NCI-H526 (cell line): ENCODE measurements around the gene CDH23.

Source experiments
- DNase-seq, 2 experiments: peaks; one replicate each; lab custom pipeline; 2025; lab: John Stamatoyannopoulos, UW

The CDH23 gene

GRCh38 chr10:71725249-71725648 is 328.5 kb downstream of the CDH23 start:
- no peak for DNase-seq

GRCh38 chr10:71725998-71726579 is 329.4 kb downstream of the CDH23 start:
- no peak for DNase-seq

- no peak for DNase-seq
Observed at GRCh38 chr10:71726580-71727104, 329.9 kb downstream of the CDH23 start.

- no peak for DNase-seq
Observed at GRCh38 chr10:71727105-71727737, 330.5 kb downstream of the CDH23 start.

GRCh38 chr10:71727738-71728737 is 331.3 kb downstream of the CDH23 start:
- peak in 1 of 2 experiments; percentile 22 for DNase-seq

GRCh38 chr10:71729161-71729636 is 332.5 kb downstream of the CDH23 start:
- peak in 1 of 2 experiments; percentile 16 for DNase-seq

- DNase-seq: no peak
Observed at GRCh38 chr10:71731791-71732190, 335.1 kb downstream of the CDH23 start.

- no peak for DNase-seq
Observed at GRCh38 chr10:71734797-71735196, 338.1 kb downstream of the CDH23 start.

GRCh38 chr10:71735709-71736569 is 339.2 kb downstream of the CDH23 start:
- DNase-seq: no peak

- DNase-seq: no peak
Observed at GRCh38 chr10:71736570-71736952, 339.8 kb downstream of the CDH23 start.

GRCh38 chr10:71737001-71737833 is 340.5 kb downstream of the CDH23 start:
- DNase-seq: no peak

GRCh38 chr10:71737834-71738197 is 341.1 kb downstream of the CDH23 start:
- no peak for DNase-seq

- DNase-seq: no peak
Observed at GRCh38 chr10:71739358-71739900, 342.7 kb downstream of the CDH23 start.

- DNase-seq: no peak
Observed at GRCh38 chr10:71740069-71740653, 343.4 kb downstream of the CDH23 start.

GRCh38 chr10:71741029-71741428 is 344.3 kb downstream of the CDH23 start:
- no peak for DNase-seq

- no peak for DNase-seq
Observed at GRCh38 chr10:71741671-71742070, 345.0 kb downstream of the CDH23 start.

GRCh38 chr10:71742301-71743088 is 345.8 kb downstream of the CDH23 start:
- no peak for DNase-seq

- no peak for DNase-seq
Observed at GRCh38 chr10:71743089-71743838, 346.5 kb downstream of the CDH23 start.
